IPS-15b (cell line): ENCODE data around the gene DRAP1.

ENCODE experiments used
- H3K27me3 ChIP-seq: one replicate; pipeline ENCODE4 v1.6.1; 2013; ENCODE audit warnings: low read length; ENCODE audit not compliant: control insufficient read depth, insufficient read depth
- H3K36me3 ChIP-seq: one replicate; pipeline ENCODE4 v1.6.1; 2013; ENCODE audit warnings: low read length; ENCODE audit not compliant: control insufficient read depth, insufficient read depth
- H3K4me1 ChIP-seq: one replicate; pipeline ENCODE4 v1.6.1; 2013; ENCODE audit warnings: mild to moderate bottlenecking, low read length; ENCODE audit not compliant: control insufficient read depth, insufficient read depth
- H3K4me3 ChIP-seq: one replicate; pipeline ENCODE4 v1.5.1; 2013; ENCODE audit warnings: low read depth, low read length
- H3K9ac ChIP-seq: one replicate; pipeline ENCODE4 v1.6.1; 2013; ENCODE audit warnings: low read depth, mild to moderate bottlenecking, low read length
- H3K9me3 ChIP-seq: one replicate; pipeline ENCODE4 v1.6.1; 2013; ENCODE audit warnings: mild to moderate bottlenecking, low read length; ENCODE audit not compliant: control insufficient read depth, insufficient read depth

Gene DRAP1

GRCh38 chr11:65899356-65900124, 19.7 kb upstream of the DRAP1 start:
- Histone ChIP-seq H3K4me1 (peaks cover 6% of the 10 kb centered on the region), H3K4me3 (peak overlapping the region; percentile 74), H3K36me3 (no peaks in the 10 kb centered on the region), H3K9ac (peak overlapping the region; percentile 47), H3K27me3 (peaks cover 54% of the 10 kb centered on the region), H3K9me3 (no peaks in the 10 kb centered on the region)

- peak within 1 kb of the TSS; percentile 47 for H3K9ac ChIP-seq
- H3K4me3 ChIP-seq: peak within 1 kb of the TSS; percentile 74
- no peaks in the 10 kb centered on the region for H3K36me3 ChIP-seq
- no peaks in the 10 kb centered on the region for H3K9me3 ChIP-seq
- peaks cover 56% of the 10 kb centered on the region for H3K27me3 ChIP-seq
- H3K4me1 ChIP-seq: peaks cover 6% of the 10 kb centered on the region
Observed at GRCh38 chr11:65900125-65900898, 18.9 kb upstream of the DRAP1 start, which contains the start of gene FOSL1. TSS of gene FOSL1 (minus strand) at chr11:65900388. CDS start at chr11:65900339, 49 bp downstream.

DNA sequence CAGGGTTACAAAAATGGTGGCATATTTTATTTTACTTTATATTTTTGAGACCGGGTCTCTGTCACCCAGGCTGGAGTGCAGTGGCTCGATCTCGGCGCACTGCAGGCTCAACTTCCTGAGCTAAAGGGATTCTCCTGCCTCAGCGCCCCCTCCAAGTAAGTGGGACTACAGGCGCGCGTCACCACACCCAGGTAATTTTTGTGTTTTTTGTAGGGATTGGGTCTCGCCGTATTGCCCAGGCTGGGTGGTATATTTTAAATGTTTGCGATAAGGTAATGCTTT, 18.4 kb upstream of the DRAP1 start:
- H3K9me3 ChIP-seq: no peaks in the 10 kb centered on the region
- H3K36me3 ChIP-seq: no peaks in the 10 kb centered on the region
- H3K4me3 ChIP-seq: peak overlapping the region; percentile 30
- peaks cover 55% of the 10 kb centered on the region for H3K27me3 ChIP-seq
- no peak overlapping the region for H3K9ac ChIP-seq
- H3K4me1 ChIP-seq: peaks cover 6% of the 10 kb centered on the region

DNA sequence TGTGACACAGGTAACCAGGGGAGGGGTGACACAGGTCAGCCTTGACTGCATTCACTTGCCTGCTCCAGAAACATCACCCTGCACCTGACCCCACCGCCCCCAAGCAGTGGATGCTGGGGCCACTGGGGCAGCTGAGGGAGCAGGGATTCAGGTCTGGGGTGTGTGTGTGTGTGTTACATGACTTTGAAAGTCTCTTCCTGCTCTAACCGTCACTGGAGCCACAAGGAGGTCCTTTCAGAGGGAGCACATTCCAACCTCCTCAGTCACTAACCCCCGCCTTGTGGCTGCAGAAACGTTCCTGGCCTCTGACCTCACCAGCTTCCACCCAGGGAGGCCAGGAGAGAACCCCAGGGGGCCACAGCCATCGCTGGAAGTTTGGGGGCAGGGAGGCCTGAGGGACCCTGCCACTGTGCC, 16.2 kb upstream of the DRAP1 start:
- no peak overlapping the region for H3K9ac ChIP-seq
- H3K4me1 ChIP-seq: peaks cover 6% of the 10 kb centered on the region
- H3K4me3 ChIP-seq: no peak overlapping the region
- no peaks in the 10 kb centered on the region for H3K36me3 ChIP-seq
- H3K9me3 ChIP-seq: no peaks in the 10 kb centered on the region
- H3K27me3 ChIP-seq: peaks cover 58% of the 10 kb centered on the region

DNA sequence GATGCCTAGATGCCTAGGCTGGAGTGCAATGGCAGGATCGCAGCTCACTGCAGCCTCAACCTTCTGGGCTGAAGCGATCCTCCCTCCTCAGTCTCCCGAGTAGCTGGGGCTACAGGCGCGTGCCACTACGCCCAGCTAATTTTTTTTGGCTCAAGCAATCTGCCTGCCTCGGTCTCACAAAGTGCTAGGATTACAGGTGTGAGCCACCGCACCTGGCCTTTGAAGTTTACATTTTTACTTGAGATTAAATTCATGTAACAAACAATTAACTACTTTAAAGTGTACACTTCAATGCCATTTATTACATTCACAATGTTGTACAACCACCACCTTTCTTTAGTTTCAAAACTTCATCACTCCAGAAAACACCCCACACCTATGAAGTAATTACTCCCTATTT, 15.5 kb upstream of the DRAP1 start:
- H3K9ac ChIP-seq: no peak overlapping the region
- H3K4me1 ChIP-seq: peaks cover 6% of the 10 kb centered on the region
- H3K27me3 ChIP-seq: peaks cover 52% of the 10 kb centered on the region
- H3K9me3 ChIP-seq: no peaks in the 10 kb centered on the region
- no peak overlapping the region for H3K4me3 ChIP-seq
- H3K36me3 ChIP-seq: no peaks in the 10 kb centered on the region

DNA sequence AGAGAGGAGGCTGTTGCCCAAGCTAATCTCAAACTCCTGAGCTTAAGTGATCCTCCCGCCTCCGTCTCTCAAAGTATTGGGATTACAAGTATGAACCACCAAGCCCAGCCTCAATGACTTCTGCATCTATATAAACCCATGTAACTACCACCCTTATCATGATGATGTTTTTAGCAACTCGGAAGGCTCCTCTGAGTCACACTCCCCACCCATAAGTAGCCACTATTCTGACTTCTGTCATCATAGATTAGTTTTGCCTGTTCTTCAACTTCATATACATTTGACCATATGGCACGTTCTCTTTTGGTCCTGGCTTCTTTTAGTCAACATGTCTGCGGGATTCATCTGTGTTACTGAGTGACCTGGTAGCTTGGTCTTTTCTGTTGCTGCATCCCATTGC, 12.6 kb upstream of the DRAP1 start:
- H3K4me1 ChIP-seq: peaks cover 4% of the 10 kb centered on the region
- H3K9ac ChIP-seq: no peak overlapping the region
- no peaks in the 10 kb centered on the region for H3K36me3 ChIP-seq

GRCh38 chr11:65907878-65908277, 11.3 kb upstream of the DRAP1 start:
- Histone ChIP-seq H3K4me3 (no peak overlapping the region), H3K9me3 (no peaks in the 10 kb centered on the region), H3K9ac (no peak overlapping the region), H3K36me3 (no peaks in the 10 kb centered on the region), H3K27me3 (peaks cover 30% of the 10 kb centered on the region), H3K4me1 (peaks cover 3% of the 10 kb centered on the region)

More for the DNA sequence above, 12.6 kb upstream of the DRAP1 start:
- H3K27me3 ChIP-seq: peaks cover 43% of the 10 kb centered on the region
- no peak overlapping the region for H3K4me3 ChIP-seq
- no peaks in the 10 kb centered on the region for H3K9me3 ChIP-seq

DNA sequence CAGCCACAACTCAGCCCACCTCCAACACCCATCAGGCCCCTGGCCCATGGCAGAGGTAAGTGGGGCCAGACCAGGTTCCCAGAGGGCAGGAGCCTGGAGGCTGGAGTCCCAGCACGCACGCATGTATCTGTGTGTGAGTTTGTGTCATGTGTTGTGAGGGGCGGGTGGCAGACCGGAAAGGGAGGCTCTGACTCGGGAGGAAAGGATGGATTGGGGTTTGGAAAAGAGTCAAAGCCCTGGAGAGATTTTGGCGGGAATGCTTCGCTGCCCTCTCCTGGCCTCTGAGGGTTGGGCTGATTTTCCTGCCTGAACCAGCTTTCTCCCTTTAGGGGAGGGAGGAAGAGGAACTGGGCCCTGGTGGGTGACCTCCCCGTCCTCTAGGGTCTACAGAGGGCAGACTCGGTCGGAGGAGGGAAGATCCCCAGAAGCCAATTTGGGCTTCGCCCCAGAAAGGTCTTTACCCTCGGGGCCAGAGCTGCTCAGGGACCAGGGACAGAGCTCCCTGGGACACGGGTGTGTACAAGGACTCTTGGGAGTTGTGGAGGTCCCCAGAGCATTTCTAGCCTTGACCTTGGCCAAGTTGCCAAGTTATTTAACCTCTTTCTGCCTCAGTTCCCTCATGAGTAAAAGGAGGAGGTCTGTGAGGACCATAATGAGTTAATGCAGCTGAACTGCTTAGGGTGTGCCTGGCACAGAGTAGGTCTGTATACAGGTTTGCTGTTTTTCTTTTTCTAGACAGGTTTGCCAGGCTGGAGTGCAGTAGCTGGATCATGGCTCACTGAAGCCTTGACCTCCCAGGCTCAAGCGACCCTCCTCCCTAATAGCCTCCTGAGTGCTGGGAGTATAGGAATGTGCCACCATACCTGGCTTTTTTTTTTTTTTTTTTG, 7.3 kb upstream of the DRAP1 start:
- Histone ChIP-seq H3K4me1 (no peaks in the 10 kb centered on the region), H3K36me3 (no peaks in the 10 kb centered on the region), H3K4me3 (no peak overlapping the region), H3K9me3 (no peaks in the 10 kb centered on the region), H3K9ac (peak overlapping the region; percentile 20), H3K27me3 (peaks cover 13% of the 10 kb centered on the region)

GRCh38 chr11:65912845-65913244, 6.4 kb upstream of the DRAP1 start:
- no peaks in the 10 kb centered on the region for H3K4me1 ChIP-seq
- peaks cover 10% of the 10 kb centered on the region for H3K27me3 ChIP-seq
- H3K4me3 ChIP-seq: no peak overlapping the region
- H3K9ac ChIP-seq: no peak overlapping the region
- H3K9me3 ChIP-seq: no peaks in the 10 kb centered on the region
- no peaks in the 10 kb centered on the region for H3K36me3 ChIP-seq

DNA sequence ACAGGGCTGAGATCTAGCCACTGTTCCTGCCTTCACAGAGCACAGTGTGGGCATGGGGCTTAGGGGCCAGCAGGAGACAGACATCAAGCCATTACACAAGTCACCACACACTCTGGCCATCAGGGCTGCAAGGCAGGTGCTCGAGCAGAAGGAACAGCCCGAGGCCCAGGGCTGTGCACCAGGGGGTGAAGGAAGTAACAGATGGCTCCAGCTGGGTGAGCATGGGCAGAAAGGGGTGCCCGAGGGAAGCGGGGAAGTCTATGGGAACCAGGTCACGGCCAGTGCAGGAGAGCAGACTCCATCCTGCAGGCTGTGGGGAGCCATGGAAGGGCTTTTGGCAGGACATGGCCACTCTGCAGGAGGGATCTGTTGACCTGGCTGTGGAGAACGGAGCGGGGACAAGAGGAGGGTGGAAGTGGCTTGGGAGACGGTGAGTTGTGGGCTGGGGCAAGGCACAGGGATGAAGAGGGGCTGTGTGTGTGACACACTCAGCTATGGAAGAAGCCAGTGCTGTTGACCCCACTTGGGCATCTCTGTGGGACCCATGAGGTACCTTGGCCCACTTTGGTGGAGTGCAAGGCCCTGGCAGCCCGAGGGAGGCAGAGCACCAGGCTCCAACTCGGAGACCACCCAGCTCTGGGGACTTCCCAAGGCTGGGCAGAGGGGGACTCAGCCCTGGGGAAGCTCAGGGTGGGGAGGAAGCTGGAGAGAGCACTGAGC, 4.0 kb upstream of the DRAP1 start:
- H3K4me1 ChIP-seq: peaks cover 2% of the 10 kb centered on the region
- H3K4me3 ChIP-seq: no peak overlapping the region
- no peak overlapping the region for H3K9ac ChIP-seq

GRCh38 chr11:65915821-65916251, 3.4 kb upstream of the DRAP1 start:
- H3K4me3 ChIP-seq: no peak overlapping the region
- H3K27me3 ChIP-seq: no peaks in the 10 kb centered on the region
- H3K4me1 ChIP-seq: peaks cover 2% of the 10 kb centered on the region
- H3K9me3 ChIP-seq: no peaks in the 10 kb centered on the region
- H3K9ac ChIP-seq: no peak overlapping the region
- no peaks in the 10 kb centered on the region for H3K36me3 ChIP-seq

More for the DNA sequence above, 4.0 kb upstream of the DRAP1 start:
- Histone ChIP-seq H3K9me3 (no peaks in the 10 kb centered on the region), H3K36me3 (no peaks in the 10 kb centered on the region), H3K27me3 (no peaks in the 10 kb centered on the region)
